Karpas-422 (cell line): Measurements from ENCODE around the gene RIMKLB. TPM values are rescaled to one million over a fixed set of nuclear protein-coding genes. Genes with fewer than 3 reads are reported as not detected.
"Not testable (repeated sequence)": the region's sequence is repeated elsewhere in the genome, so short reads cannot be mapped to it uniquely, and the experiment has no call there.

Source experiments
- DNase-seq: peaks from one replicate; pipeline ENCODE4 v3.0.0-alpha.2; 2015
- H2AFZ ChIP-seq: fragments of 200-600 bp; sonication (generic); 2 replicates; pipeline ENCODE4 v1.6.1; 2014; ENCODE audit warnings: antibody characterized with exemption, low read length, mixed read lengths
- H3K27ac ChIP-seq: fragments of 200-600 bp; sonication (generic); 2 replicates; pipeline ENCODE4 v1.5.1; 2014; ENCODE audit warnings: mild to moderate bottlenecking, low read length, moderate library complexity
- H3K27me3 ChIP-seq: fragments of 200-600 bp; sonication (generic); 2 replicates; pipeline ENCODE4 v1.6.1; 2014; ENCODE audit warnings: low read length, mixed read lengths
- H3K36me3 ChIP-seq: fragments of 200-600 bp; sonication (generic); 2 replicates; pipeline ENCODE4 v1.6.1; 2014; ENCODE audit warnings: low read length, mixed read lengths; ENCODE audit not compliant: insufficient read depth
- H3K4me1 ChIP-seq: fragments of 200-600 bp; sonication (generic); 2 replicates; pipeline ENCODE4 v1.6.1; 2014; ENCODE audit warnings: mild to moderate bottlenecking, low read length, mixed read lengths
- H3K4me2 ChIP-seq: fragments of 200-600 bp; sonication (generic); 2 replicates; pipeline ENCODE4 v1.6.1; 2014; ENCODE audit warnings: low read length, low read depth, mild to moderate bottlenecking; ENCODE audit not compliant: poor library complexity, severe bottlenecking
- H3K4me3 ChIP-seq: fragments of 200-600 bp; sonication (generic); 2 replicates; pipeline ENCODE4 v1.5.1; 2014; ENCODE audit warnings: mild to moderate bottlenecking, antibody characterized with exemption, low read length, mixed read lengths
- H3K79me2 ChIP-seq: fragments of 200-600 bp; sonication (generic); 2 replicates; pipeline ENCODE4 v1.6.1; 2014; ENCODE audit warnings: mild to moderate bottlenecking, low read length, mixed read lengths
- H3K9ac ChIP-seq: fragments of 200-600 bp; sonication (generic); 2 replicates; pipeline ENCODE4 v1.6.0; 2014; ENCODE audit warnings: low read length
- H3K9me2 ChIP-seq: fragments of 200-600 bp; sonication (generic), shearing (Covaris generic); replicated peaks from 2 replicates; pipeline ENCODE4 v1.6.0; 2014; ENCODE audit warnings: mild to moderate bottlenecking, low read length, moderate library complexity; ENCODE audit not compliant: insufficient read depth
- H3K9me3 ChIP-seq: fragments of 300-700, 200-600 bp; sonication (generic); 2 replicates; pipeline ENCODE4 v1.6.1; 2014; ENCODE audit warnings: low read length, mixed read lengths
- H4K20me1 ChIP-seq: fragments of 200-600 bp; sonication (generic); 2 replicates; pipeline ENCODE4 v1.6.1; 2014; ENCODE audit warnings: mild to moderate bottlenecking, antibody characterized with exemption, low read length, low read depth; ENCODE audit not compliant: insufficient read depth
- total RNA-seq: library from RNA; depleted of rRNA; stranded (reverse); fragments of >200 nt; shearing (Covaris generic); gene quantifications from 2 replicates; pipeline ENCODE4 v1.2.3, GENCODE V29; 2014; ENCODE audit warnings: low replicate concordance

Gene RIMKLB
- total RNA-seq, 1 experiment from 2014 or later, result 0.89 TPM

DNA sequence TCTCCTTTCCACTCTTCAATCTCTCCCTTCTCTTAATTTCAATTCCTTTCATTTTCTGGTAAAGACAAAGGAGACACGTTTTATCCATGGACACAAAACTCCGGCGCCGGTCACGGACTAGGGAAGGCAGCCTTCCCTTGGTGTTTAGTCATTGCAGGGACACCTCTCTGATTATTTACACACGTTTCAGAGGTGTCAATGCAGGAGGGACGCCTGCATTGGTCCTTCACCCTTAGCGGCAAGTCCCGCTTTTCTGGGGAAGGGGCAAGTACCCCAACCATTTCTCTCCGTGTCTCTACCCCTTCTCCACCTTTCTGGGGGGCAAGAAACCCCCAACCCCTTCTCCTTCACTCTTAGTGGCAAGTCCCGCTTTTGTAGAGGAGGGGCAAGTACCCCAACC is 107.7 kb downstream of the RIMKLB start:
- not testable (repeated sequence) for H3K9me2 ChIP-seq, H3K36me3 ChIP-seq, H3K27me3 ChIP-seq, H3K4me3 ChIP-seq, H4K20me1 ChIP-seq, H3K4me1 ChIP-seq, H3K4me2 ChIP-seq, H3K9ac ChIP-seq, DNase-seq, H3K9me3 ChIP-seq, H3K27ac ChIP-seq, H3K79me2 ChIP-seq, H2AFZ ChIP-seq

DNA sequence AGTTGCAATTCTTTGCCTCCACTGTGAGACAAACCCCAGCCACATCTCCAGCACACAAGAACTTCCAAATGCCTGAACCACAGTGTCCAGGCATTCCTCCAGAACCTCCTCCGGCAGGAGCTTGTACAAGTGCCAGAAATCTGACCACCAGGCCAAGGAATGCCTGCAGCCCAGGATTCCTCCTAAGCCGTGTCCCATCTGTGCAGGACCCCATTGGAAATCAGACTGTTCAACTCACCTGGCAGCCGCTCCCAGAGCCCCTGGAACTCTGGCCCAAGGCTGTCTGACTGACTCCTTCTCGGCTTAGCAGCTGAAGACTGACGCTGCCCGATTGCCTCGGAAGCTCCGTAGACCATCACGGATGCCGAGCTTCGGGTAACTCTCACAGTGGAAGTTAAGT is 109.3 kb downstream of the RIMKLB start:
- not testable (repeated sequence) for H3K4me2 ChIP-seq, H3K79me2 ChIP-seq, DNase-seq, H3K4me1 ChIP-seq, H3K9me3 ChIP-seq, H3K9me2 ChIP-seq, H4K20me1 ChIP-seq, H3K36me3 ChIP-seq, H3K9ac ChIP-seq, H3K27me3 ChIP-seq, H3K27ac ChIP-seq, H2AFZ ChIP-seq, H3K4me3 ChIP-seq

DNA sequence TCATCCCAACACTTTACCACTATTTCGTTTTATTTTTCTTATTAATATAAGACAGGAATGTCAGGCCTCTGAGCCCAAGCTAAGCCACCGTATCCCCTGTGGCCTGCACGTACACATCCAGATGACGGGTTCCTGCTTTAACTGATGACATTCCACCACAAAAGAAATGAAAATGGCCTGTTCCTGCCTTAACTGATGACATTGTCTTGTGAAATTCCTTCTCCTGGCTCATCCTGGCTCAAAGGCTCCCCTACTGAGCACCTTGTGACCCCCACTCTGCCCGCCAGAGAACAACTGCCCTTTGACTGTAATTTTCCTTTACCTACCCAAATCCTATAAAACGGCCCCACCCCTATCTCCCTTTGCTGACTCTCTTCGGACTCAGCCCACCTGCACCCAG is 112.3 kb downstream of the RIMKLB start:
- H3K9ac ChIP-seq, H3K4me3 ChIP-seq, H3K9me3 ChIP-seq, H3K36me3 ChIP-seq, DNase-seq, H3K27me3 ChIP-seq, H3K4me1 ChIP-seq, H3K79me2 ChIP-seq, H3K27ac ChIP-seq, H3K9me2 ChIP-seq, H3K4me2 ChIP-seq, H2AFZ ChIP-seq, H4K20me1 ChIP-seq: not testable (repeated sequence)

DNA sequence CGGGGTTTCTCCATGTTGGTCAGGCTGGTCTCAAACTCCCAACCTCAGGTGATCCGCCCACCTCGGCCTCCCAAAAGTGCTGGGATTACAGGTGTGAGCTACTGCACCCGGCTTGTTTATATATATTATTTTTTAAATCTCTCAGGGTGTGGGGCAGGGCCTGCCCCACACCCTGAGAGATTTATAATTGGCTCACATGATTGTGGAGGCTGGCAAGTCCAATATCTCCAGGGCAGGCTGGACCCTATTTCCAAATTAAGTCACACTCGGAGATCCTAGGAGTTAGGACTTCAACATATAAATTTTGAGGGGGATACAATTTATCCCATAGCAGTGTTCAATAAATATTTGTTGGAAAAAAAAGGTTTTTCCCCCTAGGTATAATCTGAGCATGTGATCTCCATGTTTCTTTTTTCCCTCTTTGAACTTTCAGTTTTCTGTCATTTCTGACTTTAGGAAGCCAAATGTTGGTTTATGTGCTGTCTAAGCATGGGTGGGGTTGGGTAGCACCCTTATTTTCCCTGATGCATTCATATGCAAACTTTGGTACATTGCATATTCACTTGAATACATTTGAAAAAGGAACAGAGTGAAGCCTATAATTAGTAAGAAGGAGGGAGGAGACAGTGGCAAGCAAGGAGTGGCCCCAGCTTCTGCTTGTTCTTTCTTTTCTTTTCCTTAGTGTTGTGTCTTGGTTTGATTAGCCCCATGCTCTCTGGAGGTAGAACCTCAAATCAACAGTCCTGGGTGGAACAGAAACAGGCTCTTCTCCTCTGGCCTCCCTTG is 116.0 kb downstream of the RIMKLB start:
- Histone ChIP-seq H3K4me1 (no peaks in the 10 kb centered on the region), H3K4me3 (no peak overlapping the region), H3K4me2 (no peak overlapping the region), H3K36me3 (no peaks in the 10 kb centered on the region), H3K9ac (no peak overlapping the region), H2AFZ (no peak overlapping the region), H3K9me2 (no peaks in the 10 kb centered on the region), H3K9me3 (no peaks in the 10 kb centered on the region), H3K79me2 (no peaks in the 10 kb centered on the region), H3K27me3 (no peaks in the 10 kb centered on the region), H4K20me1 (no peaks in the 10 kb centered on the region), H3K27ac (no peak overlapping the region)
- no peak for DNase-seq

DNA sequence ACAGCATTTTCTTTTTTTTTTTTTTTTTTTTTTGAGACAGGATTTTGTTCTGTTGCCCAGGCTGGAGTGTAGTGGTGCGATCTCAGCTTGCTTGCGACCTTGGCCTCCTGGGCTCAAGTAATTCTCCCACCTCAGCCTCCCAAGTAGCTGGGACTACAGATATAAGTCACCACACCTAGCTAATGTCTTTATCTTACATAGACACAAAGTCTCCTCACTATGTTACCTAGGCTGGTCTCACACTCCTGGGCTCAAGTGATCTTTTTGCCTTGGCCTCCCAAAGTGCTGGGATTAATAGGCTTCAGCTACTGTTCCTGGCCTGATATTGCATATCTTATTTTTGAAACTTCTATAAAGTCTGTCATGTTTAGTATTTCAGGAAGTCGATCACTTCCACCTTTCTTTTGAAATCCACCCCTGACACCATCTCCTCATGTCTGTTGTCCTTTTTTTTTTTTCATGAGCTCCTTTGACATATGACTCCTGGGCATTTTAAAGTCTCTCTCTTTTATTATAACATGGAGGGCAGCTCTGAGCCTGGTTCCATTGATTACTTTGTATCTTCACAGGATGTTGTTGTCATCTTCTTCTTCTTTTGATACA is 118.8 kb downstream of the RIMKLB start:
- H4K20me1 ChIP-seq, result no peaks in the 10 kb centered on the region
- H3K27me3 ChIP-seq, result no peaks in the 10 kb centered on the region
- H3K79me2 ChIP-seq, result no peaks in the 10 kb centered on the region
- H3K4me1 ChIP-seq, result no peaks in the 10 kb centered on the region
- H3K36me3 ChIP-seq, result no peaks in the 10 kb centered on the region
- H3K4me2 ChIP-seq, result no peak overlapping the region
- no peak overlapping the region for H3K9ac ChIP-seq
- H3K9me2 ChIP-seq, result no peaks in the 10 kb centered on the region
- H2AFZ ChIP-seq, result no peak overlapping the region
- no peak for DNase-seq
- no peak overlapping the region for H3K4me3 ChIP-seq
- no peak overlapping the region for H3K27ac ChIP-seq
- no peaks in the 10 kb centered on the region for H3K9me3 ChIP-seq

DNA sequence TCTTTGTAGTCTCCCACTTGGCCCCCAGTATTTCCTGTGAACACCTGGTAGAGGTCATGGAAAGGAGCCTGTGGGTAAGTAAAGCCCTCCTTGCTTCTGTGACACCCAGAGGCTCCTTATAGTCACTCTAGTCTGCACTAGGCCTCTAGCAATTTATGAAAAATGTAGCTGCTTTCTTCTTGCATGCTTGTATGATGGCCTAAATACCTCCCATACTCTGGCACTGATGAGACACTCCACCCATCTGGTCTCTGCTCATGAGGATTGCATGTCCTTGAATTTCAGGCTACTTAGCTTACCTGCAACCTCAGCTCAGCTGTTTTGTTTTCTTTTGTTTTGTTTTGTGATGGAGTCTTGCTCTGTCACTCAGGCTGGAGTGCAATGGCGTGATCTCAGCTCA is 120.1 kb downstream of the RIMKLB start:
- no peak overlapping the region for H2AFZ ChIP-seq
- H3K9me2 ChIP-seq, result no peaks in the 10 kb centered on the region
- H3K9ac ChIP-seq, result no peak overlapping the region
- no peak for DNase-seq
- H3K4me3 ChIP-seq, result no peak overlapping the region
- no peaks in the 10 kb centered on the region for H3K9me3 ChIP-seq
- H3K27ac ChIP-seq, result no peak overlapping the region
- no peaks in the 10 kb centered on the region for H3K36me3 ChIP-seq
- no peaks in the 10 kb centered on the region for H3K4me1 ChIP-seq
- H3K4me2 ChIP-seq, result no peak overlapping the region
- no peaks in the 10 kb centered on the region for H3K79me2 ChIP-seq
- H3K27me3 ChIP-seq, result no peaks in the 10 kb centered on the region
- no peaks in the 10 kb centered on the region for H4K20me1 ChIP-seq

DNA sequence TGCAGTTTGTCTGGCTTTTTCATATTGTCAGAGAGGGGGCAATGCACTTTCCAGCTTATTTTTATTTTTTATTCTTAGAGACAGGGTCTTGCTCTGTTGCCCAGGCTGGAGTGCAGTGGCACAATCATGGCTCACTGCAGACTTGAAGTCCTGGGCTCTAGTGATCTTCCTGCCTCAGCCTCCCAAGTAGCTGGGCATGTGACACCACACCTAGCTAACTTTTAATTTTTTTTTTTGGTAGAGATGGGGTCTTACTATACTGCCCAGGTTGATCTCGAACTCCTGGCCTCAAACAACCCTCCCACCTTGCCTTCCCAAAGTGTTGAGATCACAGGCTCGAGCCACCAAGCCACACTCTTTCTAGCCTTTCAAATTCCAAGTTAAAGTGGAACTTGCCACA is 120.7 kb downstream of the RIMKLB start:
- Histone ChIP-seq H3K9me3 (no peaks in the 10 kb centered on the region), H3K9me2 (no peaks in the 10 kb centered on the region), H3K4me1 (no peaks in the 10 kb centered on the region), H4K20me1 (no peaks in the 10 kb centered on the region), H3K36me3 (no peaks in the 10 kb centered on the region), H3K4me2 (no peak overlapping the region), H3K79me2 (no peaks in the 10 kb centered on the region), H2AFZ (no peak overlapping the region), H3K9ac (no peak overlapping the region), H3K27me3 (no peaks in the 10 kb centered on the region), H3K4me3 (no peak overlapping the region), H3K27ac (no peak overlapping the region)
- DNase-seq, result no peak

DNA sequence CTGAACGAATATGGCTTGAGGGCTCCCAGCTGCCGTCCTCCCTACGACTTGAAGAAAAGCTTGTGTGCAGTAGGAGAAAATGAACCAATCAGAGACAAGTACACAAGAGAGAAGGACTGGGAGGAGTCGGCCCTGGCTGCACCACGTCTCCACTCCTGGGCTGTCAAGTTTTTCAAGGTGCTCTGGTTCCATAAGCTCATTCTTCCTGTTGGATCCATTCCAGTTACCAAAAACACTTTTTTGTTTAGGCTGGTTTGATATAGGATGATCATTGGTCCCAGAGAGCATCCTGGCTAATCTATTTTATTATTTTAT is 121.8 kb downstream of the RIMKLB start:
- H2AFZ ChIP-seq, result no peak overlapping the region
- H3K79me2 ChIP-seq, result no peaks in the 10 kb centered on the region
- no peaks in the 10 kb centered on the region for H3K36me3 ChIP-seq
- no peaks in the 10 kb centered on the region for H4K20me1 ChIP-seq
- no peaks in the 10 kb centered on the region for H3K9me2 ChIP-seq
- no peak for DNase-seq
- H3K4me1 ChIP-seq, result no peaks in the 10 kb centered on the region
- H3K9ac ChIP-seq, result no peak overlapping the region
- no peaks in the 10 kb centered on the region for H3K27me3 ChIP-seq
- H3K9me3 ChIP-seq, result no peaks in the 10 kb centered on the region
- H3K27ac ChIP-seq, result no peak overlapping the region
- no peak overlapping the region for H3K4me2 ChIP-seq
- H3K4me3 ChIP-seq, result no peak overlapping the region
